GM21529 (cell line): ENCODE measurements around the gene POLR1B.
"Not testable (repeated sequence)": the region's sequence is repeated elsewhere in the genome, so short reads cannot be mapped to it uniquely, and the experiment has no call there.

Experiments
- ATAC-seq: cut with Tn5 transposase; IDR thresholded peaks from one replicate; pipeline ENCODE4 v1.9.1; 2021; ENCODE audit not compliant: unreplicated experiment

Gene POLR1B

DNA sequence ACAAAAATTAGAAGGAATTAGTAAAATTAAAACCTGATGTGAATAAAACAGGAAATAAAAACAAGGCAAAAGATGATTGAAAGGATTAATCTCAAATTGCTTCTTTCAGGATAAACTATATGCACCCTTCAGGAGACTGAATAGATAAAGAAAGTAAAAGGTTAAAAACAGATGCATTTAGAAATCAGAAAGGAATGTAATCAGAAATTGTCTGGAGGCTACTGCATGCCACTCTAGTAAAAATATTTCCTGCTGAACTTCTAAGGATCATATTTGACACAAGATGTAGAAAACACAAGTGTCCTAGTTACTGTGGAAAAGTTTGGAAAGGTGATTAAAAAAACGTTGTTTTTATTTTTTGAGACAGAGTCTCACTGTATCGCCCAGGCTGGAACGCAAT lies 58.4 kb downstream of the POLR1B start:
- ATAC-seq, result no peak

DNA sequence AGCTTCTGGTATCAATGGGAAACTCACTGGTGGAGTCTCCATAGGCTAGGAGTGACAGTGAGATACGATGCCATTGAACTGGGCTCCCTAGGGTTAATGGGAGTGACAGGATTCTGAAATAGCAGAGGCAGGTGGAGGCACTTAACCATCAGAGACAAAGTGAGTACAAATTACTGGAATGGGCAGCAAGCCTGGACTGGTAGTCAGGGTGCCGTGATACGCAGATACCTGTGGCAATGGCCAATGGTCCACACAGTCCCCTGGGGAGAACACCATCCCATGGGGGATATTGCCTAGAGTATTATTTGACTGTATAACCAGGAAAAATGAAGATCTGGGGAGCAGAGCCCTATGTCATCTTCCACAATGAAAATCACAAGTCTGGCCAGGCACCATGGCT lies 59.5 kb downstream of the POLR1B start:
- ATAC-seq, result no peak

DNA sequence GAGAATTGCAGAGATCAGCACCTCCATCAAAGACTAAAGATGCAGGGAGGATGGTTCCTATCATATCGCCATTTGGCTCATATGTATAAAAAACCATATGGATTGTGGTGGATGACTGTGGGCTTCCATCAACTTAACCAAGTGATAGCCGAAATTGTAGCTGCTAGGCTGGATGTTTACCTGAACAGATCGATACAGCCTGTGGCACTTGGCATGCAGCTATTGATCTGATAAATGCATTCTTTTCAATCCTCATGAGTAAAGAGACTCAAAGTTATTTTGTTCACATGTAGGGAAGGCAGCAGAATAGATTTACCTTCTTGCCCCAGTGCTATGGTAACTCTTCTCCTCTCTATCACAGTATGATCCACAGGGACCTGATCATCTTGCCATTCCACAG lies 60.7 kb downstream of the POLR1B start:
- no peak for ATAC-seq

DNA sequence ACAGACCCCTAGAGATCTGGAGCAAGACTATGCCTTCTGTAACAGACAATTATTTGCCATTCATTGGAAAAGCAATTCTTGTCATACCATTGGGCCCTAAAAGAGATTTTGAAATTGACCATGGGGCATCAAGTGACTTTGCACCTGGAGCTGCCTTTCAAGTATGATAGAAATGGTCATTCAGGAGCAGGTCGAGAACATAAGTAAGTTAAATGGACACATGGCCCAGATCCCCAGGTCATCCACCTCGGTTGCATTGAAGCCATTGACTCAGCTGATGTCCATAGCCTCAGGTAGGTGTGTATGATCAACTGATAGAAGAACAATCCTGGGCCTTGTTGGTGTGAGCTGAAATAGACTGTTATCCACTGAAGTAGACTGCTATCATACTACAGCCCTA lies 61.5 kb downstream of the POLR1B start:
- no peak for ATAC-seq

DNA sequence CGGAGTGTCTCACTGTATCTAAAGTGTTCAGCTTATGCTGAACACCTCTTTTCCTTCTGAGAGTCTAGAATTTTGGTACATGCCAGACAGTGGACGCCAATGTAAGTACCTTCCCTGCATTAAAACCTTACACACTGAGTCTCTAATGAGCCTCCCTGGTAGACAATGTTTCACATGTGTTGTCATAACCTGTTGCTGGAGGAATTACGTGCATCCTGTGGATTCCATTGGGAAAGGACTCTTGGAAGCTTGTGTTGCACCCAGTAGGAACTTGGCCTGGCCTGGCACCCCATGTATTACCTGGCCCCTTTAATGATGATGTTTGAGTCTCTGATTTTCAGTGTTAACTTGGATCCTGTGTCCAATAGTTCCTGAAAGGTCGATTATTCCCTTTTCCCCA lies 62.7 kb downstream of the POLR1B start:
- ATAC-seq, result no peak

DNA sequence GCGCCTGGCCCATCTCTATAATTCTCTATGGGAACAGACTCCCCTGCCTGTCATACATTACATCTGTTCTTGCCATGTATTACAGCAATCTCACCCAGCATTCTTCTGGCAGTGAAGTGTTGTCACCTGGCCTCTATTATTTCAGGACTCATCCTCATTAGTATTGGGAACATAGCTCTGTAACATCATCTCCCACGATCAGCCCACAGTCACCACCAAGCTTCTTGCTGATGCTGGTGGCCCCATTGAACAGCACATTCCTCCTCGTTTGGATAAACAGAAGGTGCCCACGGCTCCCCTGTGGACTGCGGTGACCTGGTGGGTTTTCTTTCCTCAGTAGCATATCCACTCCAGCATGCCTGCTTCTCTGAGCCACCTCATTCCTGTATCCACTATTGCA lies 63.7 kb downstream of the POLR1B start:
- no peak for ATAC-seq

DNA sequence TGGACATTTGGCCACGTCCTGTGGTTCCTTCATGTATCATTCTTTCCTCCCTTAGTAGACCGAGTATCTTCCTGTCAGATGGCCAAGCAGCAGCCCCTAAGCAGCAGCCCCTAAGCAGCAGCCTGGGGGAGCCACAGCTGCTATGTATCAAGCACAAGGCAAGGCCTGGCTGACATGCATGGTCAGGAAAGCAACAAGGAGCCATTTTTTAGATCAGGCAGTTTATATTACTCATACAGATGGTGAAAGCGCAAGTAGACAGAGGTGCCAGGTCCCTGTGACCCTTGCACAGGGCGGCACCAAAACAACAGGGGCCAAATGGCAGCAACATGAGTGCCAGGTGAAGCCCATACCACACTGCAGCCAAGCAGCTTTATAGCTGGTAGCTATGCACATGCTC lies 64.3 kb downstream of the POLR1B start:
- no peak for ATAC-seq

DNA sequence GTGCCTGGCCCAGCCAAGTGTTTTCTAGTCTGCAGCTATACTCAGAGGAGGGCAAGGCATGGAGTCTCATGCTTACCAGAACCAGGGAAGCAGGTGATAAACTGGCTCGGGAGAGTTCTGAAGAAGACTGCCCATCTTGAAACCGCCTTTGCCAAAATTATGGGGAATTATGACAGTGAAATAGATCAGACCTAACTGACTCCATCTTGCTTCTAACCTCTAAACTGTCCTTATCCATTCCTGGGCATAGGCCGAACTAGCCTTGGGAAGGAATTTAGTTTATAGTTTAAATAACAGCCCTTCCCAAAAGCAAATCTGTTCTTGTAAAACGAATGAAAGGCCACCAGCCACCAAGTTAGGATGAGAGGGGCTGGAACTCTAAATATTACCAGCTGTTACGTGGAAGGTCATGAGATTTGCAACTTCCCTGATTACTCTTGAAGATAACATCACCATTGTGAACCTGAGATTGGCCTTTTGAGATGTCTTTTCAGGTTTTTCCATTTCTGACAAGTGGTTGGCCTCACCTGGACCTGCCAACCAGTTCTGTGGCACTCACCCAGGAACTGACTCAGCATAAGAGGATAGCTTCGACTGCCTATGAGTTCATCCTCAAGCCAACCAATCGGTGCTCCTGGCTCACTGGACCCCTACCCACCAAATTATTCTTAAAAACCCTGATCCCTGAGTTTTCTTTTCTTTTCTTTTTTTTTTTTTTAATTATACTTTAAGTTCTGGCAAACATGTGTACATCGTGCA lies 65.6 kb downstream of the POLR1B start:
- no peak for ATAC-seq

DNA sequence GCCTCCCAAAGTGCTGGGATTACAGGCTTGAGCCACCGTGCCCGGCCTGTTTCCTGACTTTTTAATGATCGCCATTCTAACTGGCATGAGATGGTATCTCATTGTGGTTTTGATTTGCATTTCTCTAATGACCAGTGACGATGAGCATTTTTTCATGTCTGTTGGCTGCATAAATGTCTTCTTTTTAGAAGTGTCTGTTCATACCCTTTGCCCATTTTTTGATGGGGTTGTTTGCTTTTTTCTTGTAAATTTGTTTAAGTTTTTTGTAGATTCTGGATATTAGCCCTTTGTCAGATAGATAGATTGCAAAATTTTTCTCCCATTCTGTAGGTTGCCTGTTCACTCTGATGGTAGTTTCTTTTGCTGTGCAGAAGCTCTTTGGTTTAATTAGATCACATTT lies 67.1 kb downstream of the POLR1B start:
- ATAC-seq, result not testable (repeated sequence)

DNA sequence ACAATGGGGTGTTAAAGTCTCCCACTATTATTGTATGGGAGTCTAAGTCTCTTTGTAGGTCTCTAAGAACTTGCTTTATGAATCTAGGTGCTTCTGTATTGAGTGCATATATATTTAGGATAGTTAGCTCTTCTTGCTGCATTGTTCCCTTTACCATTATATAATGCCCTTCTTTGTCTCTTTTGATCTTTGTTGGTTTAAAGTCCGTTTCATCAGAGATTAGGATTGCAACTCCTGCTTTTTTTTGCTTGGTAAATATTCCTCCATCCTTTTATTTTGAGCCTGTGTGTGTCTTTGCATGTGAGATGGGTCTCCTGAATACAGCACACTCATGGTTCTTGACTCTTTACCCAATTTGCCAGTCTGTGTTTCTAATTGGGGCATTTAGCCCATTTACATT lies 70.0 kb downstream of the POLR1B start:
- ATAC-seq, result not testable (repeated sequence)

DNA sequence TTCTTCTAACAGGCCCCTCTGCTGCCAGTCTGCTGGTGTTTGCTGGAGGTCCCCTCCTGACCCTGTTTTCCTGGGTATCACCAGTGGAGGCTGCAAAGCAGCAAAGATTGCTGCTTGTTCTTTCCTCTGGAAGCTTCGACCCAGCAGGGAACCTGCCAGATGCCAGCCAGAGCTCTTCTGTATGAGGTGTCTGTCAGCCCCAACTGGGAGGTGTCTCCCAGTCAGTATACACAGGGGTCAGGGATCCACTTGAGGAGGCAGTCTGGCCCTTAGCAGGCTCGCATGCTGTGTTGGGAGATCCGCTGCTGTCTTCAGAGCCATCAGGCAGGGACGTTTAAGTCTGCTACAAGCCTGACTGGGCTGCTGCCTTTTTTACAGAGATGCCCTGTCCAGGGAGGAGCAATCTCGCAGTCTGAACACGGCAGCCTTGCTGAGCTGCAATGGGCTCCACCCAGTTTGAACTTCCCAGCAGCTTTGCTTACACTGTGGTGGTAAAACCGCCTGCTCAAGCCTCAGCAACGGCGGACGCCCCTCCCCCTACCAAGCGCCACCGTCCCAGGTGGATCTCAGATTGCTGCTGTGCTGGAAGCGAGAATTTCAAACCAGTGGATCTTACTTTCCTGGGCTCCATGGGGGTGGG lies 72.1 kb downstream of the POLR1B start:
- ATAC-seq, result no peak

DNA sequence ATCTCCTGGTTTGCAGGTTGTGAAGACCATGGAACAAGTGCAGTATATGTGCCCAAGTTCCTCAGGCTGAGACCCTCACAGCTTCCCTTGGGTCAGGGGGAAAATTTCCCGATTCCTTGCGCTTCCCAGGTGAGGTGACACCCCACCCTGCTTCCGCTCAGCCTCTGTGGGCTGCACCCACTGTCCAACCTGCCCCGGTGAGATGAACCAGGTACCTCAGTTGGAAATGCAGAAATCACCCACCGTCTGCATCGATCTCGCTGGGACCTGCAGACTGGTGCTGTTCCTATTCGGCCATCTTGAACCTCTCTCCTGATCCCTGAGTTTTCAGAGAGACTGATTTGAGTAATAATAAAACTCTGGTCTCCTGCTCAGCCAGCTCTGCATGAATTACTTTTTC lies 72.8 kb downstream of the POLR1B start:
- no peak for ATAC-seq

DNA sequence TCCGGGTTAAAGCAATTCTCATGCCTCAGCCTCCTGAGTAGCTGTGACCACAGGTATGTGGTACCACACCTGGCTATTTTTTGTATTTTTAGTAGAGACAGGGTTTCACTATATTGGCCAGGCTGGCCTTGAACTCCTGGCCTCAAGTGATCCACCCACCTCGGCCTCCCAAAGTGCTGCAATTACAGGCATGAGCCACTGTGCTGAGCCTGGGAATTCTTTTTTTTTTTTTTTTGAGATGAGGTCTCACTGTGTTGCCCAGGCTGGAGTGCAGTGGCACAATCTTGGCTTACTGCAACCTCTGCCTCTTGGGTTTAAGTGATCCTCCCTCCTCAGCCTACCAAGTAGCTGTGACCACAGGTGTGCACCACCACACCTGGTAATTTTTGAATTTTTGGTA lies 73.5 kb downstream of the POLR1B start:
- not testable (repeated sequence) for ATAC-seq

DNA sequence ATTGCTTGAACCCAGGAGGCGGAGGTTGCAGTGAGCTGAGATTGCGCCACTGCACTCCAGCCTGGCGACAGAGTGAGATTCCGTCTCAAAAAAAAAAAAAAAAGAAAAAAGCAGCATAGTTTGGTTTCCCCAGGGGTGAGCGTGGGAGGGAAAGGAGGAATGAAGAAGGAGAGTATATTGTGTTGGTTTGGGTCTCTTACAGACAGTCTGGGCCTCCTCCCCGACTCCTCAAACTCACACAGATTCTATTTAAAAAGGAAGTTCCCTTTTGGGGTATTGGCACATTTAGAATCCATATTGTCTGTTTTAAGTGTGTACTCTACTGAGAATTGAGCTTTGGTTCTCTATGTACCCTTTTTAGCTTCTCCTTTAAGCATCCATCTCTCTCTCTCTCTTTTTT lies 76.1 kb downstream of the POLR1B start:
- ATAC-seq, result no peak

DNA sequence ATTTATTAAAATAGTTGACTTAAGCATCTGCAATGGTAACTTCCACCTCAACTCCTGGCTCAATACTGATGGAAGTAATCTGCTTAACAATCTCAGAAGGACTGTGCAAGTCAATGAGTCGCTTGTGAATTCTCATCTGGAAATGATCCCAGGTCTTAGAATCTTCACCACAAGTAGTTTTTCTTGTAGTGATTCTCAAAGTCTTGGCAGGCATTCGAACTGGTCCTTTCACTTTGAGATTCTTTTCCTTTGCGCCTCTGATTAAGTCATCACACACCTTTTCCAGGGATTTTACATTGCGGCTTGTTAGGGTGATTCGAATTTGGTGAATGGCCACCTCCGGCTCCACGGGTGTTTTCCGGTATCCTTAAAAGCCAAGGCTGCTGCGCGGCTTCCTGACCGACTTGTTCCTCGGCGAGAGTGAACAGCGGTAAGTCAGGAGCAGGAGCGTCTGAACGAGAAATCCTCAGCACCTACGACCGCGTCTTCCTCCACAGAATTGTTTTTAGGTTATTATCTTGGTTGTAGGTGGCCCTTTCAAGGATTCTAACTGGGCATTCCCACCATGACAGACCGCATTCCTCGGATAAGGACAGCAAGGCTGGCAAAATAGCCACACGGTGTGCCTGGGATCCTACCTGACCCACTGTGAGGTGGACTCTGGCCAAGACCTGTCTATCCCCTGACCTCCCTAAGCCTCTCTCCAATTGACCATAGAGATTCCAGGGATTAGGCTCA lies 79.7 kb downstream of the POLR1B start:
- no peak for ATAC-seq

DNA sequence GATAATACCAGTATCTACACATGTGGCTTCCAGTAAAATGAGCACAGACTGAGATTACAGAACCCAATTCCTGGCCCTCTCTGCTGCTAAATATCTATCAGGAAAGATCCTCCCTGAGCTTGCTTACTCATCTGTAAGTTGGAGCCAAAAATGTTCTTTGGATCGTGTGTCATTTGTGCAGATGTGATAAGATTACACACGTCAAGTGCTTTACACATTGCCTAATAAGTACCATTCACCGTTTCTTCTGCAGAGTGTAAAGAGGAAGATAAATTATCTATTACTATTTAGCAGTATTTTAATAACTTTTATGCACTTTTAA lies 80.2 kb downstream of the POLR1B start:
- no peak for ATAC-seq

DNA sequence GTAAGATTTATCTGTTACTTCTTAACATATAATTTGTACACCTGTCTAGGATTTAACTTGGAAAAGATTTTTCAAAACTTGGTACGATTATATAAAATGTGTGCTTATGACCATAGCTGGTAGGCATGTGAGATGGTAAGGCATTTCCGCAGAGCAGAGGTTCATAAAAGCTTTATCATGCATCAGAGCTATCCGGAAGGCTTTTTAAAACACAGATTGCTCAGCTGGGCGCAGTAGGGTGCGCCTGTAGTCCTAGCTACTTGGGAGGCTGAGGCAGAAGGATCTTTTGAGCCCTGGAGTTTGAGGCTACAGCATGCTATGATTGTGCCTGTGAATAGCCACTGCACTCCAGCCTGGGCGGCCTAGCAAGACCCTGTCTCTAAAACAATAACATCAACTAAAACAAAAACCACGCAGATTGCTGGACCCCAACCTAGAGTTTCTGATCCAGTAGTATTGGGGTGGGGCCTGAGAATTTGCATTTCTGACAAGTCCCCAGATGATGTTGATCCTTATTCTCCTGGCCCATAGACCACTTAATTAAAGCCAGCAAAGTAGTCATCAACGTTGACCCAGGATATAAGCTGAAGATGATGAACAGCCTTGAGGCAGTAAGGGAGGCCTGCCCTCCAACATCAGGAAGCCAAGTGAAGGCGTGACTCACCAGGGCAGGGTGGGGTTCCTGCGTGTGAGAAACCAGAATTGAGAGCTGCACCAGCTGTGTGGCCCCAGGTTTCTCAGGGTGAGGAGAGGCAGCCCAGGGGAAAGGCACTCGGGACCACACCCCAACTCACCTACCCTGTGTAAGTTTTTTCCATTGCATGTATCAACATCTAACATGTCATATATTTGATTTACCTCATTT lies 81.9 kb downstream of the POLR1B start:
- ATAC-seq, result peak; percentile 89

DNA sequence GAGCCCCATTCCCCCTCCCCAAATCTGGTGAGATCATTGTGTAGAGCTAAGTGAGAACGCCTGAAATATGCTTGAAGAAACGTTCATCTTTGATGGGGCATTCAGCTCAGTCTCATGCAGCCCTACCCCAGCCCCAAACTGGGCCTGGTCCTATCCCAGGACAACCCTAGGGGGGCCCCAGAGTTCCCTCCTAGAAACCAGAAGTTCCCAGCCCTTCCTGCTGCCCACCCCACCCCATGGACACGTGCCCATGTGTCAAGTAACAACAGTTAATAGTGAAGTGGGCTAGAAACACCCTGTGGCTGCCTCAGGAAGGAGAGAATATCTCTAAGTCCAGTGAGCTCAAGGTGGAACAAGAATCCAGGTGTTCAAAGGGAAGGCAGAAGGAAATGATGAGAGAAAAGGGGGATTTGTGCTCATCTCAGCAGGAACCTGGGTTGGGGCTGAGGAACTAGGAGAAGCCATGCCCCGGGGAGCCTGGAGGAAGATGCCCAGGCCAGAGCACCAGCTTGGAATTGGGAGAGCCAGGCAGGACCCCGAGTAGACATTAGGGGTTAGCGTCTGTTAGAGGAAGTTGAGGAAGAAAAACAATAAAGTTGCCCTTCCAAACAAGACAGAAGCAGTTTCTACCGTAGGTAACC lies 83.3 kb downstream of the POLR1B start:
- no peak for ATAC-seq

DNA sequence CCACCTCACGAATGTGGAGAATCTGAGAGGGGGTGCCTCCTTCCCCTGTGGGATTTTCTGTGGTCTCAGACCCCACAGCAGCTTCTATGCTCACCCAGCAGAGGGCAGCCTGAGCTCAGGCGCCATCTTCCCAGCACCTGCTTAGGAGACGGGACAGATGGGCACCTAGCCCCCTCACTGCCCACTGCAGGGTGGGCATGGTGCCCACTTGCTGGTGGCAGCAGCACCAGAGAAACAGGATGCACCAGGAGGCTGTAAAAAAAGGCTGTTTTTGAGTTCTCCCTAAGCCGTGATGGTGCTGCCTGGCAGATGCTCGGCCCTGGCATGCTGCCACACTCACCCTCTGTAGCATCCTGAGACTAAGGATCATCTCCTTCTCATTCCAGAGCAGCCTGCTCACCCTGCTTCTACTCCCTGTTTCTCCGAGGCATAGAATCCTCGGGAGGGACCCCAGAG lies 84.4 kb downstream of the POLR1B start:
- peak; percentile 40 for ATAC-seq
